ENCODE data around the gene SARDH.

Gene SARDH

DNA sequence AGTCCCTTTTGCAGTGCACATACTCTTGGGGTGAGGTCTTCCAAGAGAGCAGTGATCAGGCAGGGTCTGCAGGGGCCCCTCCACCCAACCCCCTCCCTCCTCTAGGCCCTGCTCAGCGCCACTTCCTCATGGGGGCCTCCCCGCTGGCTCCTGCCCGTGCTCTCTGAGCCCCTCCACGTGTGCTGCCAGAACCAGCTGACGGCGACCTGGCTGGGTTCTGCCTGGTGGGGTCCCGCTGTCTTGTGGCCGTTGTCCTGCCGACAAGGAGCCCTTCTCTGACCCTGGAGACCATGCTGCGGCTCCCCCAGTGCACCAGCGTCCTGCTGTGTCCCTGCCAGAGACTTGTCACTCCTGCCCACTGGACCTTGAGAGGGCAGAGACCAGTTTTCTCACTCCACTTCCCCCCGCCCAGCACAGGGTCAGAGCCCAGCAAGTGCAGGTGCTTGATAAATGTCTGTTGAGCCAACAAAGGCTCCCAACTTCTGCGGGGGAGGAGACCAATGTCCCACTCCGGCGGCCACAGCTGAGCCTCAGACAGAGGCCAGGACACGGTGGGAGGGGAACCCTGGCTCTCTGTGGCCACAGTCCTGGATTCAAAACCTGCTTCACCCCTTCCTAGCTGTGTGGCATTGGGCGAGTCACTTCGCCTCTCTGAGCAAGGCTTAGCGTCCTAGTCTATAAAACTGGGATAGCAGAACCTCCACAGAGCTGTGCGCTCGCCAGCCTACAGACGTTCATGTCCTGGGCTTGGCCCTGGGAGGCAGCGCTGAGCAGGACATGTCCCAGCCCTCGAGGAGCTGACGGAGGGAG is 24.8 kb downstream of the SARDH start:
- no peak for DNase-seq

- DNase-seq: no peak
These were observed 25.7 kb downstream of the SARDH start for GRCh38 chr9:133712221-133713100.

GRCh38 chr9:133711428-133712220 is 26.5 kb downstream of the SARDH start:
- no peak for DNase-seq

- DNase-seq: no peak
These were observed 27.3 kb downstream of the SARDH start for GRCh38 chr9:133710661-133711427.

DNA sequence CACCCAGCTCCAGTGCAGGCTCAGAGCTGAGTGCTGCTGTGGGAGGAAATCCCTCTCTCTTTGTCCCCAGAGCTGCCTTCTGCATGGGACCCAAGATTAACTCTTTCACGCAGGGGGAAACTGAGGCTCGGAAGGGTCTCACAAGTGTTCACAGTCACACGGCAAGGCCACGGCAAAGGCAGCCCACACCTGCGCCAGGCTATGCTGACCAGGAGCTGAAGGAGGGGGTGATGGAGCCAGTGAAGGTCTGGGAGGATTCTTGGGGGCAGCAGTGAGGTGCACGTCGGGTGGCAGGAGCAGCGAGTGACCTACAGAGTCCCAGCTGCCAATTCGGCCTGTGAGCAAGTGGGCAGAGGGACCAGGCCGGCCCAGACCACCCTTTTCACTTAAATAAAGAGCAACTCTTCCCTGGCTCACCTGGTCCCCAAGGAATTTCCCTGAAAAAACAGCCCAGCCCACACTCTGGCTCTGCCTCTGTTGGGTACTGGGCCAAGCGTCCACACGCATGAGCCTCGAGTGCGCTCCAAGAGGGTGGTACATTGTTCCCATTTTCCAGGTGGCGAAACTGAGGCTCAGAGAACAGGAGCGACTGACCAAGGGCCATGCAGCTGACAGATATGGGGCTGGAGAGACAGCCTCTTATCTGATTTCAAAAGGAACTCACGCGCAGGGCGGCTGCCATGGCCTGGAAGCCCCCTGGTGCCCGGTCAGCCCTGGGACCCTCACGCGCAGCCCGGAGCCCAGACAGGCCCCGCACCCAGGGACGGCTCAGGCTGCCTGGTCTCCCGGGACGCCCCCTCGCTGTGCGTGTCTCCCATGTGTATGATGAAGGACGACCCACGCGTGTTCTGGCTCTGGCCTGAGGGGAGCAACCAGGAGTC is 28.2 kb downstream of the SARDH start:
- DNase-seq: no peak

- DNase-seq: no peak
These were observed 29.0 kb downstream of the SARDH start for GRCh38 chr9:133709015-133709611.

DNA sequence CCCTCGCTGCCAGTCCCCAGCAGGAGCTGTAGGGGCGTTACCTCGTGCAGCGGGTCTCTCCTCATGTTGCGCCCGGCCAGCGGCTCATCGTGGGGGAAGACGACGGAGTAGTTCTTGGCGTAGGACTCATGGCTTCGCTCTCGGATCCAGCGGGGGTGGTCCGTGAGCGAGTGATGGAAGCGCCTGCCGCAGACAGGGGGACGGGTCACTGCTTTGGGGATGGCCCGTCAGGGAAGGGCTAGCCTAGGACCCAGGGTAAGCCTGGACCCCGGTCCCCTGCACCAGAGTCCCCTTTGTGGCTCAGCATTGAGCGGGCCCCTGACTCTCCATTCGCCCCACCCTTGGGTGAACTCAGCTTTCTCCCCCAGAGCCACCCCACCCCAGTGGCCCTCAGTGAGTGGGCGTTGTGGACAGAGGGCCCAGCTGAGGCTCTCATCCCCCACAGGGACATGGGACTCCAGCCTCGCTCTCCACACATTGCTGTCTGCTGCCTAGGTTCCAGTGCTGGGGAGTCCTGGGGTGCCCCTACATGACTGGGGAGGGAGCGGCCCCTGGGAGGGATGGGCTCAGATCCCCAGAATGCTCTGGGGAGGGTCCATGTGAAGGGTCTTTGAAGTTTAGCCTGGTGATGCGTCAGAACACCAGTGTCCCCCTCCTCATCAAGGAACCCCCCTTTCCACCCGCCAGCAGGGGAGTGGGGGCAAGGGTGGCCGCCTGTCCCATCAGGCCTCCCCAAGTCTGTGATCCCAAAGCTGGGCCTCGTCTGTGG is 29.7 kb downstream of the SARDH start:
- DNase-seq: no peak

GRCh38 chr9:133707763-133708245 is 30.3 kb downstream of the SARDH start:
- no peak for DNase-seq

GRCh38 chr9:133707065-133707762 is 30.9 kb downstream of the SARDH start:
- DNase-seq: no peak

DNA sequence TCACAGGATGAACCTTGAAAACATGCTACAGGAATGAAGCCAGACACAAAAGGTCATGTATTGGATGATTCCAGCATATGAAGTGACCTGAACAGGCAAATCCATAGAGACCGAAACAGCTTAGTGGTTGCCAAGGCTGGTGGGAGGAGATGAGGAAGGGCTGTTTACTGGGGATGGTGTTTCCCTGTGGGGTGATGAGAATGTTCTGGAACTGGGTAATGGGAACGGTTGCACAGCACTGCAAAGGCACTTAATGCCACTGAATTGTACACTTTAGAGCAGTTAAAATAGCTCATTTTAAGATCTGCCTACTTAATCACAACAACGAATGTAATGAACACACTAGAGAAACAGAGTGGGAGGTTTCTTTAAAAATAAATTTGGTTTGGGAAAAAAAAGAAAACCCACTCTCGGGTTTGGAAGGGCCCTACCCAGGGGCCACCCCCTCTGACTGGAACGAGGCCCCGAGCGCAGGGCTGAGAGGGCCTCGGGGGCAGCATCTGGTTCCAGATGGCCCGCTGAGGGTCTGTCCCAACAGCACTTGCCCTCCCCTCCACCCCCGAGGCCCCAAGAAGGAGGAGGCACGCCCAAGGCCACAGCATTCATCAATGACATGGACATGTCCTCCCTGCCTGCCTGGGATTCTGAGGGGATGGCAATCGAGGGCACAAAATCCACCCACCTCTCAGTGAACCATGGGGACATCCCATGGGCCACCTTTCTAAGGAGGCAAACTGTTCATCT is 31.7 kb downstream of the SARDH start:
- DNase-seq: no peak

DNA sequence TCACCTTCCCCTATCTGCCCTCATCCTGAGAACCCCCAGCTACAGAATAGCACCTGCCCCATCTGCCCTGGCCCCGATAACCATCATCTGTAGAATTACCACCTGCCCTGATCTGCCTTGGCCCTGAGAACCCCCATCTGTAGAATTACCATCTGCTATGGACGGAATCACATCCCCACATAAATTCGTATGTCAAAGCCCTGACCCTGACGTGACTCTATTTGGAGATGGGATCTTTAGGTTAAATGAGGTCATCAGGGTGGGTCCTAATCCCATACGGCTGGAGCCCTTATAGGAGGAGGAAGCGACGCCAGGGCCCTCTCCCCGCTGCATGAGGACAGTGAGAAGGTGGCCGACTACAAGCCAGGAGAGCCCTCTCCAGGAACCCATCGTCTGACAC is 32.6 kb downstream of the SARDH start:
- DNase-seq: no peak

DNA sequence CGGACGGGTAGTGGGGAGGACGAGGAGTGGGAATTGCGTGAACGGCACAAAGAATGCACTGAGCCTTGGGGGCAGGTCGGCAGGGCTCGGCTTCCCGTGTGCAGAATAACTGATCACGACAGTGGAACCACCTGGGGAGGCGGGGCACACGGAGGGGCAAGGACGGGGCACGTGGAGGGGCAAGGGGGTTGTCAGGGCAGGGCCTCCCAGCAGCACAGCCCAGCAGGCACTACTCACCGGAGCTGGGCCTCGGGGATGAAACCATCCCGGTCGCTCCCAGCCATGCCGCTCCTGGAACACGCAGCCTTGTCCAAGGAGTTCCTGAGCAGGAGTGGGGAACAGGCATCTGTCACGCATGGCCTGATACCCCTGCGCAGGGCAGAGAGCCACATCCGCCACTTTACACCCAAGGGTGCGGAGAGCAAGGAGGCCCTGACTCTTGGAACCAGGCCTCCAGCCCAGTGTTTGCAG is 33.4 kb downstream of the SARDH start:
- no peak for DNase-seq

- DNase-seq: no peak
These were observed 34.4 kb downstream of the SARDH start for GRCh38 chr9:133703591-133704399.

DNA sequence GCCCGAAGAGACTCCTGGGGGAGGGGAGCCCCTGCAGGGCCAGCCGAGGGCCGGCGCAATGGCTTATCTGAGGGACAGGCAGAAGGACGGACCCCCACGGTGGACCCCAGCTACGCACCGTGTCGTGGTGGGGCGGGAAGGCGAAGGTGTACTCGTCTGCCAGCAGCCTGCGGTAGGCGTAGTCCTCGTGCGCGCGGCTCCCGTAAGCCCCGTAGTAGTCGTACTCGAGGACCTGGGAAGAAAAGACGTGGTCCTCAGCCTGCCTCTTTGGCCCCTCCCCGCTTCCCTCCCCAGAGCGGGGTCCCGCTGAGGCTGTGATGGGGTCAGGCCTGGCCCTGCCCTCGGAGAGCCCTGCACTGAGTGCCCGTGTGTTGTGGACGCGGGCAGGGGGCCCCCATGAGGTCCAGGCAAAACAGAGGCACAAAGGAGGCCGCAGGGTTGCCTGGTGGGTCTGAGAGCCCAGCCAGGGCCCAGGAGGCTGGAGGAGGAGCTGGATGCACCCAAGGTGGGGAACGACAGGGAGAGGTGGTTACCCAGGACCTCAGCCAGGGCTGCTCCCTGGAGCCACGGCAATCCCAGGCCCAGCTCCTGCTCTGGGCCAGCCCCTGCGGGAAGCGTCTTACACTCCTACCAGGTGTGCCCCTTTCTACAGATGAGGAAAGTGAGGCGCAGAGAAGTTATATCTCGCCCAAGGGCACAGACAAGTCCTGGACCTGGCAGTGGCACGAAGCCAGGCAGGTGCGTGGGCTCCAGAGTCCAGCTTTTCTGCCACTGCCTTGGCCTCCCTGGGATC is 35.2 kb downstream of the SARDH start:
- DNase-seq: no peak

- DNase-seq: no peak
These were observed 36.0 kb downstream of the SARDH start for GRCh38 chr9:133701981-133702797.

Data from amniotic stem cell (primary cell).